Stimulated activated CD4-positive, alpha-beta T cell treated with anti-CD3 and anti-CD28 coated beads, Interleukin-1b, Interleukin-23, amount 100 ng/mL, for 1 hour (primary cell): ENCODE results near the gene MEGF6.

ENCODE experiments used
- DNase-seq, 2 donors: peaks; one replicate each; pipeline ENCODE4 v3.0.0-alpha.2; 2020; ENCODE audit warnings: low read depth in 2 of 2

Gene MEGF6

GRCh38 chr1:3645666-3646355 lies 34.5 kb upstream of the MEGF6 start:
- no peak for DNase-seq

- no peak for DNase-seq
Observed at GRCh38 chr1:3645247-3645646, 33.9 kb upstream of the MEGF6 start.

GRCh38 chr1:3644273-3644672 lies 33.0 kb upstream of the MEGF6 start:
- DNase-seq, result no peak

GRCh38 chr1:3642919-3643675 lies 31.8 kb upstream of the MEGF6 start:
- DNase-seq, result no peak

- DNase-seq, result no peak
Observed at GRCh38 chr1:3641816-3642215, 30.5 kb upstream of the MEGF6 start.

GRCh38 chr1:3641046-3641760 lies 29.9 kb upstream of the MEGF6 start:
- no peak for DNase-seq

GRCh38 chr1:3640121-3640837 lies 29.0 kb upstream of the MEGF6 start:
- DNase-seq, result no peak

- no peak for DNase-seq
Observed at GRCh38 chr1:3639397-3639911, 28.1 kb upstream of the MEGF6 start.

- no peak for DNase-seq
Observed at GRCh38 chr1:3638676-3639075, 27.4 kb upstream of the MEGF6 start.

GRCh38 chr1:3638027-3638426 lies 26.7 kb upstream of the MEGF6 start:
- DNase-seq, result no peak

- DNase-seq, result no peak
Observed at GRCh38 chr1:3636531-3636930, 25.2 kb upstream of the MEGF6 start.

GRCh38 chr1:3636080-3636479 lies 24.8 kb upstream of the MEGF6 start:
- no peak for DNase-seq

- DNase-seq, result no peak
Observed at GRCh38 chr1:3634059-3634800, 22.9 kb upstream of the MEGF6 start.

GRCh38 chr1:3633344-3634058 lies 22.2 kb upstream of the MEGF6 start:
- DNase-seq, result no peak

- DNase-seq, result no peak
Observed at GRCh38 chr1:3632716-3633343, 21.5 kb upstream of the MEGF6 start.

- DNase-seq, result no peak
Observed at GRCh38 chr1:3632298-3632697, 21.0 kb upstream of the MEGF6 start.

GRCh38 chr1:3631320-3632260 lies 20.3 kb upstream of the MEGF6 start:
- no peak for DNase-seq

GRCh38 chr1:3630914-3631313 lies 19.6 kb upstream of the MEGF6 start:
- DNase-seq, result no peak

GRCh38 chr1:3630161-3630611 lies 18.9 kb upstream of the MEGF6 start:
- no peak for DNase-seq
